A549 treated with ZK216348 at 1 μM for 4 hours (cell line): ENCODE measurements around the gene LIMS1. TPM values are rescaled to one million over a fixed set of nuclear protein-coding genes. Genes with fewer than 3 reads are reported as not detected.

Experiments used
- total RNA-seq: library from RNA; stranded (reverse); fragments of 200-300 nt; extraction: Qiagen RNA extraction; gene quantifications from 5 replicates; pipeline ENCODE4 v1.2.3, GENCODE V29; 2022; ENCODE audit warnings: low read depth

The LIMS1 gene
- total RNA-seq = 40.6 to 67.2 TPM (median 53.0 TPM) in 5 replicates

GRCh38 chr2:108533832-108534583 is at the start of gene LIMS1:
Gene LIMS1 (plus strand): TSS chr2:108534470. CDS start chr2:108534563, 93 bp downstream.

GRCh38 chr2:108719149-108720044 is 185.1 kb downstream of the LIMS1 start, which contains the start of gene RANBP2:
Gene RANBP2 (plus strand): TSS chr2:108719482. CDS start chr2:108719607, 125 bp downstream.

Other genes with a start within 250 kb of the LIMS1 start
- 0.34 to 0.88 TPM (median 0.53 TPM) in 5 replicates for gene SULT1C2, start 245.6 kb upstream of the LIMS1 start, total RNA-seq
- gene SULT1C4, start 156.5 kb upstream of the LIMS1 start, total RNA-seq = 0.27 TPM in 1 of 5 replicates, not detected in the others
- gene GCC2, start 85.3 kb upstream of the LIMS1 start, total RNA-seq = 9.2 to 20.0 TPM (median 17.7 TPM) in 5 replicates
- 17.6 to 29.3 TPM (median 27.3 TPM) in 5 replicates for gene RANBP2, start 185.0 kb downstream of the LIMS1 start, total RNA-seq